NCI-H82 treated with DMSO at 0.1 percent for 48 hours (cell line): ENCODE results near the gene CCNB3.
A peak's percentile ranks its signal among the peaks of the same experiment; 100 is the strongest.
"Not testable (repeated sequence)": the region's sequence is repeated elsewhere in the genome, so short reads cannot be mapped to it uniquely, and the experiment has no call there.

Experiments used
- DNase-seq: peaks from one replicate; lab custom pipeline; 2025; ENCODE audit not compliant: unreplicated experiment; lab: John Stamatoyannopoulos, UW

The CCNB3 gene, protein sequence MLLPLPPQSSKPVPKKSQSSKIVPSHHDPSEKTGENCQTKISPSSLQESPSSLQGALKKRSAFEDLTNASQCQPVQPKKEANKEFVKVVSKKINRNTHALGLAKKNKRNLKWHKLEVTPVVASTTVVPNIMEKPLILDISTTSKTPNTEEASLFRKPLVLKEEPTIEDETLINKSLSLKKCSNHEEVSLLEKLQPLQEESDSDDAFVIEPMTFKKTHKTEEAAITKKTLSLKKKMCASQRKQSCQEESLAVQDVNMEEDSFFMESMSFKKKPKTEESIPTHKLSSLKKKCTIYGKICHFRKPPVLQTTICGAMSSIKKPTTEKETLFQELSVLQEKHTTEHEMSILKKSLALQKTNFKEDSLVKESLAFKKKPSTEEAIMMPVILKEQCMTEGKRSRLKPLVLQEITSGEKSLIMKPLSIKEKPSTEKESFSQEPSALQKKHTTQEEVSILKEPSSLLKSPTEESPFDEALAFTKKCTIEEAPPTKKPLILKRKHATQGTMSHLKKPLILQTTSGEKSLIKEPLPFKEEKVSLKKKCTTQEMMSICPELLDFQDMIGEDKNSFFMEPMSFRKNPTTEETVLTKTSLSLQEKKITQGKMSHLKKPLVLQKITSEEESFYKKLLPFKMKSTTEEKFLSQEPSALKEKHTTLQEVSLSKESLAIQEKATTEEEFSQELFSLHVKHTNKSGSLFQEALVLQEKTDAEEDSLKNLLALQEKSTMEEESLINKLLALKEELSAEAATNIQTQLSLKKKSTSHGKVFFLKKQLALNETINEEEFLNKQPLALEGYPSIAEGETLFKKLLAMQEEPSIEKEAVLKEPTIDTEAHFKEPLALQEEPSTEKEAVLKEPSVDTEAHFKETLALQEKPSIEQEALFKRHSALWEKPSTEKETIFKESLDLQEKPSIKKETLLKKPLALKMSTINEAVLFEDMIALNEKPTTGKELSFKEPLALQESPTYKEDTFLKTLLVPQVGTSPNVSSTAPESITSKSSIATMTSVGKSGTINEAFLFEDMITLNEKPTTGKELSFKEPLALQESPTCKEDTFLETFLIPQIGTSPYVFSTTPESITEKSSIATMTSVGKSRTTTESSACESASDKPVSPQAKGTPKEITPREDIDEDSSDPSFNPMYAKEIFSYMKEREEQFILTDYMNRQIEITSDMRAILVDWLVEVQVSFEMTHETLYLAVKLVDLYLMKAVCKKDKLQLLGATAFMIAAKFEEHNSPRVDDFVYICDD (N-terminal part only)

DNA sequence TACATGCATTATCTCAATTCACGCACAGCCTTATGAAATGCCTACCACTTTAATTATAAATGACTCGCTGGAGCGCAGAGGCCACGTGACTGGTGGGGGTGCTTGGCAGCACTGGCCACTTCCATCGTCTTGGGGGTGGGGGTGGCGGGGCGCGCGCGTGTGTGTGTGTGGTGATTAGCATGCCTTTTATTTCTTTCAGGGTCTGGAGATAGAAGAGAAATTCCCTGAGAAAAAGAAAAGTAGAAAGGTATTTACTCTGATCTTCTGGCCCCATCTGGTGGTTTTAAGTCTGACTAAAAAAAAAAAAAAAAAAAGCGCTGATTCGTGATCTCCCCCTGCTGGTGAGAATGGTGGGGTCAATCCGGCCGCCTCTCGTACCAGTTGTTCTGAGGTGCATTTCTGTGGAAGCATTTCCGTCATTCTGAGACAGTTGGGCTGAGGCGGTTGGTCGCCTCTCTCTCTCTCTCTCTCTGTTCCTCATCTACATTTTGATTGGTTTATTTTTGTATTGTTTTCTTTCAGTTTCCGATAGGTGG lies at the start of gene CCNB3:
TSS of gene CCNB3 (plus strand) at position 402 of the 536 bp plus-strand sequence. CDS start 80,399 bp downstream, outside the sequence.
- DNase-seq, result peak; percentile 82

- DNase-seq, result no peak
Observed at GRCh38 chrX:50157545-50158135, 46.9 kb upstream of the CCNB3 start.

- no peak for DNase-seq
Observed at GRCh38 chrX:50158593-50158992, 46.0 kb upstream of the CCNB3 start.

DNA sequence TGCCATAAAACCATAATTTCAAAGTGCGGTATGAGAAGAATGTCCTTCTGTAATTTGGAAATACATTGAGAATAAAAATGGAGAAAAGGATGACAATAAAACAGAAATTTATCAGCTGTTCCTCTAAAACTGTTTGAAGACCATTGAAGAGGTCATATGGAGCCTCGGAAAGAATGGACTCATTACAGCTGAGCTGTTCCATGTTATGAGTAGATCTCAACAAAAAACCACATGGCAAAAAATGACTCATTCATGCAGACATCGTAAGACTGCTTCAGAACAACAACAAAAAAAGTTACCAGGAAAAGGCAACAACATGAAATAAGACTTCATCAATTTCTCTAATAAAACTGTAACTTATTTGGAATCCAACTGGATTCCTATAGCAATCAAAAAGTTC lies 43.4 kb upstream of the CCNB3 start:
- no peak for DNase-seq

DNA sequence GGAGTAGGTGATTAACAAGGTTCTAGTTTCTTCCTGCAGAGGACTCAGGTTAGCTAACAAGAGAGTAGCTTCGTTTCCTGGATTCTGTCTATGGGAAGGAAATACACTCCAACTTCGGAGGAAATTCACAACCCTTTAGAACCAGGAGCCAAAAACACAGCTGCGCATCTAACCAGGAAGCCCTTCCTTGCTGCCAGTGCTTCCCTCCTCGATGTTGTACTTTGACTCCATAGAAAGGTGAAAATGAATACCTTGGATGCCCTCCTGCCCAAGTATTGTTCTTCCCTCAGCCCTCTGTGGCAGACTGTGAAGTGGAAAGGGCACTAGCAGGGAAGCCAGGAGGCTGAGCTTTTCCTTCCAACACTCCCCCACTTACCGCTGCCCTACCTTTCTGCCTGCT lies 38.8 kb upstream of the CCNB3 start:
- no peak for DNase-seq

DNA sequence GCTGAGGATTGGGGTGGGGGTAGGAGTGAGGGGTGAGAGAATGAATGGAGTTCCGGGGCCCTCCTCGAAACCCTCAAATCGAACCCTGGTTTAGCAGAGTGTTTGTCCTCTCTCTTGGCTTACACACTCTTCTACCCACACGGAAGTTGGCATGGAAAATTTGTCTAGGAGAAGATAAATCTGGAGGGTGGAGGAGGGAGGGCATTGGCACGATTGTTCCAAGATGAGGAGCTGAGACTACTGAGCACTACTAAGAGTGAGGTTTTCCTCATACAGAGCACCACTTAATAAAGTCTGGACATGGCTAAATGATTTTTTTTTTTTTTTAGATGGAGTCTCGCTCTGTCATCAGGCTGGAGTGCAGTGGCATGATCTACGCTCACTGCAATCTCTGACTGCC lies 37.2 kb upstream of the CCNB3 start:
- DNase-seq, result no peak

DNA sequence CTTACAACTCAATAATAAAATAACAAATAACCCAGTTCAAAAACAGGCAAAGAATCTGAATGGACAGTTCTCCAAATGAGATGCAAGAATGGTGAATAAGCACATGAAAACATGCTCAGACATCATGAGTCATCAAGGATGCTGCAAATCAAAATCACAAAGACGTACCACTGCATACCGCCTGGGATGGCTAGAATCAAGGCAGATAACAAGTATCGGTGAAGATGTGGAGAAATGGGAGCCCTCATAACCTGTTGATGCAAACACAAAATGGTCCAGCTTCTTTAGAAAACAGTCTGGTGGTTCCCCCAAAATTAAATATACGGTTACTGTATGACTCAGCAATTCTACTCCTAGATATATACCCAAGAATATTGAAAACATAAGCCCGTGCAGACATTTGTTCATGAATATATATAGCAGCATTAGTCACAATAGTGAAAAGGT lies 36.3 kb upstream of the CCNB3 start:
- DNase-seq, result no peak

DNA sequence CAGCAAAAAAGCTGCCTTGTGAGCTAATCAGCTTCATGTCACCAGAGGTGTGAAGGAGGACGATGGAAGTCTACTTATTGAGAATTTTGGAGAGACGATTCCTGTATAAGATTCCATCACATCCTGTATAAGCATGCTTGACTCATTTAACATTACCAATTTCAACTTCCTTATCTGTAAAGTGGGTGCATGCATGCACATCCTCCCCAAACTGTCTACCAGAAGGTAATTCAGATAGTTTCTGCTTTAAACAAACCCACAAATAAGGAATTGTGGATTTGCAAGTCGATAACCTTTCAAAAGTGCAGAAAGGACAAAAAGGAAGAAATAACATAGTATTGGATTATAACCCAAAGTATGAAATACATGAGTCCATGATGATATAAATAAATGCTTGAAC lies 34.8 kb upstream of the CCNB3 start:
- no peak for DNase-seq

GRCh38 chrX:50180073-50180940 lies 24.3 kb upstream of the CCNB3 start:
- DNase-seq, result no peak

GRCh38 chrX:50183891-50184290 lies 20.7 kb upstream of the CCNB3 start:
- no peak for DNase-seq

GRCh38 chrX:50188859-50189600 lies 15.5 kb upstream of the CCNB3 start:
- DNase-seq, result no peak

- no peak for DNase-seq
Observed at GRCh38 chrX:50198348-50198747, 6.2 kb upstream of the CCNB3 start.

GRCh38 chrX:50200907-50201306 lies 3.7 kb upstream of the CCNB3 start, which contains the start of gene AKAP4:
Gene AKAP4, minus strand, starts transcription at chrX:50201007. Its CDS starts 118 bp downstream, at chrX:50200889.
- DNase-seq, result peak; percentile 12

DNA sequence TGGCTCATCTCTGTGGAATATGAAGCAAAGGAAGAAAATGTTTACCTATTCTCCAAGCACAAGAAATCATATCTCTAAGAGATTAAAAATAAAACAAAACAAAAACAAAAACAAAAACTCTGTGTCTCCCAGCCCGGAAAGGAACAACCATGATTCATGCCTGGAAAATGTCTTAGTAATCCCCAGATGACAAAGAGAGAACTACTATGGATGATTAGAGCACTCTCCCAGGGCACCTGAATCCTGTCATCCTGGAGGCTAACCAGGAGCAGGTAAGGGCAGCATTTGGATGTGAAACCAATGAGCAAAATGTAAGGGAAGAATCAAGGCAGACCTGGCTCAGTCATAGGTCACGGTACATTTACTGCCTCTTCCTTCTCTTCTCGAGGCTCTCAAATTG lies 2.0 kb upstream of the CCNB3 start:
- no peak for DNase-seq

DNA sequence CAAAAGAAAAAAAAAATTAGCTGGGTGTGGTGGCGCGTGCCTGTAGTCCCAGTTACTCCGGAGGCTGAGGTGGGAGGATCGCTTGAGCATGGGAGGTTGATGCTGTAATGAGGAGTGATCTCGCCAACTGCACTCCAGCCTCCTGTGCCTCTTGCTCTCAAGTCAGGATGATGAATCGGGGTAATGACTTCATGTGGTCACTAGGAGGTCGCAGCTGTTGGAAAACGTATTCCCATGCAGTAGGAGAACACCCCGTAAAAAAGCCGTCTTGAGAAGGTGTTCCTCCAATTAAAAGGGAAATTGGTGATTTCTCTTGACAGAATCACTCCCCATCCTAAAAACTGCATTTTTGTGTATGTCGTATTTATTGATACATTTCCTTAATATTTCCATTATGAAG lies 2.2 kb downstream of the CCNB3 start:
- no peak for DNase-seq

GRCh38 chrX:50211510-50211909 lies 6.9 kb downstream of the CCNB3 start:
- no peak for DNase-seq

DNA sequence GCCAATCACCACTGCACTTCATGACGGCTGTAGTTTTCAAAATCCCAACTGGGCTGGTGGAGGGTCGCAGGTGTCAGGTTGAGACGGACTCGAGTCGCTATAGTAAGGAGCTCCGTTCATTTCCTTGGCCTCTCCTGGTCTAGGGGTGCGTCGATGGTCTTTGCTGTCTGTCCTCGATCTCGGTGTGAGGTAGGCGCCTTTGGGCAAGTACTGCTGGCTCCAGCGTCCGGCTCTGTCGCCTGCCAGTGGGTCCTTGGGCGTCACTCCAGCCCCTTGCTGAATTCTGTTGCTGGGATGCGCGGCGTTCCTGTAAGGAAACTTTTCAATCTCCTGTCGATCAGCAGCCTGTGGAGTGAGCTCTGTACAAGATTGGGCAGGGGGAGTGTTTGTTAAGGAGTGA lies 76.7 kb downstream of the CCNB3 start:
- no peak for DNase-seq

DNA sequence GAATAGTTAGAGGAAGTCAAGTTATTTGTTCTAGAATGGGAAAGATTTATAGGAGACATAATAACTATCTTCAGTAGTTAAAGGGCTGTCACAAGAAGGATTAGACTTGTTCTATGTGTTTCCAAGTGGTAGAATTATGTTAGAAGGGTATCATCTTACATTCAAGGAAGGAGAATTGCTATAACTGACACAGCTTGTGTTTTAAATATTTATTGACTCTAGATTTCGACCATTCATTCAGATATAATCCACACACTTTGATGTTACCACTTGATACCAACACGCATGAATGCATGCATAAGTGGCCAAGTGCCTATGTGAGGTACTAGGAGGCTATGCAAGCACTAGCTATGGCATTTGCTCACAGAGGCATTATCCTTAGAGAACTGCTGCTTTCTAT lies 122.7 kb downstream of the CCNB3 start:
- no peak for DNase-seq

GRCh38 chrX:50332668-50333067 lies 128.1 kb downstream of the CCNB3 start:
- DNase-seq, result not testable (repeated sequence)
